Activated effector memory CD4-positive, alpha-beta T cell treated with Interleukin-2 at 50 U/mL for 16 hours (primary cell): Measurements from ENCODE around the gene MMP7.

Experiments used
- DNase-seq: peaks from one replicate; pipeline ENCODE4 v3.0.0-alpha.2; 2020

Gene MMP7

GRCh38 chr11:102491969-102492368, 38.6 kb downstream of the MMP7 start:
- no peak for DNase-seq

GRCh38 chr11:102489186-102490145, 41.1 kb downstream of the MMP7 start:
- no peak for DNase-seq

DNA sequence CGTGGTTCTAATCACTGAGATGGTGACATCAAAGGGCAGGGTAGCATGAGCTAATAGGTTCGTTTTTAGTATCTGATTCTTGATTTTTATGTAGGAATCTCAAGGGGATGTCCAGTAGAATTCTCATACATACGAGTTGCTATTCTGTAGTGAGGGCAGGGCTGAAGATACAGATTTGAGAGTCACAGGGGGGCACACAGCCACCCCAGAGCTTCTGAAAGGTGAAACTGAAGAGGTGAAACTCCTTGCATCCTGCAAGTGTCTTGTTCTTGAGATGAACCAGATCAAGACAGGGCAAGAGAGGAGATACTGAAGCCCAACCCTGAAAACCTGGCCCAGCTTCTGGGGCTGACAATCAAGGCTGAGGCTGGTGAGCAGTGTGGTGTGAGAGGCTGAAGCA, 42.3 kb downstream of the MMP7 start:
- DNase-seq, result no peak

DNA sequence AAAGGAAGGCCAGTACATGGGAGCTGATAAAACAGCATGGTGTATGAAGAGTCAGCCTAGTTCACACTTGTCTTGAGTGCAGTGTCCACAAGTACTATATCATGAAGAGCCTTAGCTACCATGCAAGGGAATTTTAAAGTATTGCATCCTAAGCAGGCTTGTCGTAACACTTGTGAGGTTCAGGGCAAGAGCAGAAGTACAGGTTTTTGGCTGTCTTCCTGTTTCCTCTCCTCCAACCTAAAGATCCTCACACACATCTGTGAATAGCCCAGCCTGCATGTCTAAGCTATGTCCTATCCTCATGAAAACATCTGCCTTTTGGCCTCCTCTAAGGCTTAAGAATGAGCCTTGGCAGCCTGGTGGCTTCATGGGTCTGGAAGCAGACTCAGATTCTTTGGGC, 43.3 kb downstream of the MMP7 start:
- no peak for DNase-seq

- no peak for DNase-seq
Observed at GRCh38 chr11:102486584-102486983, 44.0 kb downstream of the MMP7 start.

GRCh38 chr11:102485095-102485722, 45.3 kb downstream of the MMP7 start:
- no peak for DNase-seq

DNA sequence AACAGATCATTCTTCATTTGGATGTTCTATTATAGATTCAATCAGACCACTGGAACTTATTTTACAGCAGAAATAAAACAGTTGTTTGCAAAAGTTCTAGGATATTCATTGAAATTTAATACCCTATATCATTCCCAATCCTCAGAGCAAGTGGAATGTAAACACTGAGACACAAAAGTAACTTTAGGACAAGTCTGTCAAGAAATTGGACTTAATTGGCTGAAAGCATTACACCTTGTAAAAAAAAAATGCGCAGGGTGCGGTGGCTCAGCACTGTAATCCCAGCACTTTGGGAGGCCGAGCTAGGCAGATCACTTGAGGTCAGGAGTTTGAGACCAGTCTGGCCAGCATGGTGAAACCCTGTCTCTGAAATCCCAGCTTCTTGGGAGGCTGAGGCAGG, 48.1 kb downstream of the MMP7 start:
- DNase-seq, result no peak

- DNase-seq, result no peak
Observed at GRCh38 chr11:102479733-102480132, 50.8 kb downstream of the MMP7 start.

- DNase-seq, result no peak
Observed at GRCh38 chr11:102478673-102479299, 51.8 kb downstream of the MMP7 start.

DNA sequence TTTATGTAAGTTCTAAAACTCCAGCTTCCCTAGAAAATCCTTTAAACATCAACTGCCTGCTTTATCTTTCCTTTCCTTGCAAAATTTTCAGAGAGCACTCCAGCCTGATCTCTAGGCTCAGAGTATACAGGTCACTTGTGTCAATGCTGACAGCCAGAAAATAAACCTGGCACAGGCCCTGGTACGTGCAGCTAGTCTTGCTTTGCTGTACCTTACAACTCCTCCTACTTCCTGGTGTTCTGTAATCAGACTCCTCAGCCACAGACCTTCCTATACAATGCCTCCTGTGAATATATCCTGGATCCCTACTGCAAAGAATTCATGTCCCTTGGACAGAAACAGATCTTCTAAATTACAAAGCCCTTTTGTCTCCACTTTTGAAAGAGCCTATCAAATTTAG, 53.7 kb downstream of the MMP7 start:
- DNase-seq, result no peak

DNA sequence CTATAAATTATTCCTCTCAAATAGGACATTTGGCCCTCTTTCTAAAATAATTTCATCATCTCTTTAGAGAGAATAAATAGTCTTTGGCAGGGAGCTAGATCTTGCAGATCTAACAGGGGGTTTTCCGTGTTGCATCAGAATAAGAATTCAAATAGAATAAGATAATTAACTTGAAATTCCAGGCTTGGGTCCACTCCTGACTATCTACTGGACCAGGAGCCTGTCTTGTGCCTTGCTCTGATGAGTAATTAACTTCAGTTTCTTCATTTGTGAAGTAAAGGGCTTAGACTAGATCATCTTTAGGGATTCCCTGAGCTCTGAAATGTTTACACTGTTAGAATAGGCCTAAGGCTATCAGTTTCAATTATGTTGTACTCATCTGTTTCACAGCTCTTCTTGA, 54.5 kb downstream of the MMP7 start:
- no peak for DNase-seq

- no peak for DNase-seq
Observed at GRCh38 chr11:102473543-102473942, 57.0 kb downstream of the MMP7 start.

- no peak for DNase-seq
Observed at GRCh38 chr11:102472127-102472526, 58.4 kb downstream of the MMP7 start.

GRCh38 chr11:102471474-102471873, 59.1 kb downstream of the MMP7 start:
- DNase-seq, result no peak
